Measurements from ENCODE around the gene USHBP1.

DNA sequence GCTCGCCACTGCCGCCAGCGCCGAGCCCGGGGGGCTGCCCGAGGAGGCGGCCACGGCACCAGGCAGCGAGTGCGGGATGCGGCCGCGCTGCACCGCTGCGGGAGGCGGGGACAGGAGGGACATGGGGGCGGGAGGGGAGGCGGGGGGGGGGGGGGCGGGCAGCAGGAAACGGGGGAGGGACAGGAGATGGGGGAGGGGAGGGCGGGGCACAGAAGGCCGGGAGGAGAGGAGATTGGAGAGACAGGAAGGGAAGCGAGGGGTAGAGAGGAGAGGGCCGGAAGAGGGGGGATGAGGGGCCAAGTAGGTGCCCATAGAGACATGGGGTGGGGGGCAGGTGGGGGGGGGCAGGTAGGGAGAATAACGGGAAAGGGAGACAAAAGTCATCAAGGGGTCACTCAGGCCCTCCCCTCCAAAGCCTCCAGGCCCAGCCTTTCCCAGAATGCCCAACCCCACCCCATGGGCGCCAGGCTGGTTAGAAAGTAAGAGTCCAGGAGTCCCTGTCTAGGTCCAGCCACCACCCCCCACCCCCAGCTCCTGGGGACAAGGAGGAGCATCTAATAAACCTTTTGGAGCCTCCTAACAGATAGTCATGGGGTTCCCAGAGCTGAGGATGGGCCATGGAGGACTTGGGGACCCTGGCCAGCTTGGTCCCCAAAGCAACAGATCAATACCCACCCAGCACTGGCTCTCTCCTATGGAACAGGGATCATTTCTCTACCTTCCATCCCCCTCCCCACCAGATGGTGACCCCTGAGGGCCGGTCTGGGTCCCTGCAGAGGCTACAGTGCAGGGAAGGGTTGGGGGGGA is 28.4 kb downstream of the USHBP1 start:
- no peak for TF ChIP-seq CTCF (IDR thresholded peaks at IDR 0.05; ENCODE audit: insufficient read depth, low read length, poor library complexity, severe bottlenecking)
- no peak for TF ChIP-seq EZH2phosphoT487 (conservative IDR thresholded peaks at IDR 0.05; ENCODE audit: low read length)
